Glutamatergic neuron (in vitro differentiated cells): Measurements from ENCODE around the gene DDX25. TPM values are rescaled to one million over a fixed set of nuclear protein-coding genes. Genes with fewer than 3 reads are reported as not detected.

ENCODE experiments used
- DNase-seq: peaks from one replicate; pipeline ENCODE4 v3.0.0; 2022
- H3K27ac Mint-ChIP-seq: one replicate; pipeline ENCODE4 v1.8.0; 2020; ENCODE audit warnings: mild to moderate bottlenecking, mixed read lengths, inconsistent platforms; ENCODE audit not compliant: unreplicated experiment
- H3K27me3 Mint-ChIP-seq: one replicate; pipeline ENCODE4 v1.8.0; 2020; ENCODE audit warnings: mild to moderate bottlenecking, moderate library complexity, mixed read lengths, inconsistent platforms; ENCODE audit not compliant: unreplicated experiment
- H3K36me3 Mint-ChIP-seq: one replicate; pipeline ENCODE4 v1.8.0; 2020; ENCODE audit warnings: mild to moderate bottlenecking, mixed read lengths, inconsistent platforms; ENCODE audit not compliant: unreplicated experiment
- H3K4me1 Mint-ChIP-seq: one replicate; pipeline ENCODE4 v1.8.0; 2020; ENCODE audit warnings: mild to moderate bottlenecking, low read depth, mixed read lengths, inconsistent platforms; ENCODE audit not compliant: unreplicated experiment
- H3K4me3 Mint-ChIP-seq: one replicate; pipeline ENCODE4 v1.8.0; 2020; ENCODE audit warnings: mild to moderate bottlenecking, mixed read lengths, inconsistent platforms; ENCODE audit not compliant: unreplicated experiment
- H3K9me3 Mint-ChIP-seq: one replicate; pipeline ENCODE4 v1.8.0; 2020; ENCODE audit warnings: mild to moderate bottlenecking, moderate library complexity, mixed read lengths, inconsistent platforms; ENCODE audit not compliant: unreplicated experiment
- total RNA-seq: library from RNA; stranded (reverse); fragmentation: NEBNext Ultra II Directional; extraction: Animal tissue kit (Norgen Biotek cat#: 25700); gene quantifications from one replicate; pipeline ENCODE4 v1.2.1, GENCODE V29; 2021; ENCODE audit not compliant: unreplicated experiment
- TF ChIP-seq, protein P1 (sequence below): fragments of 200-600 bp; sonication (generic); IDR thresholded peaks from one replicate; pipeline ENCODE4 v1.5.0; 2021; ENCODE audit not compliant: partially characterized antibody, unreplicated experiment

Gene DDX25
- total RNA-seq, 1 donor from 2014 or later: 11.3 TPM

DNA sequence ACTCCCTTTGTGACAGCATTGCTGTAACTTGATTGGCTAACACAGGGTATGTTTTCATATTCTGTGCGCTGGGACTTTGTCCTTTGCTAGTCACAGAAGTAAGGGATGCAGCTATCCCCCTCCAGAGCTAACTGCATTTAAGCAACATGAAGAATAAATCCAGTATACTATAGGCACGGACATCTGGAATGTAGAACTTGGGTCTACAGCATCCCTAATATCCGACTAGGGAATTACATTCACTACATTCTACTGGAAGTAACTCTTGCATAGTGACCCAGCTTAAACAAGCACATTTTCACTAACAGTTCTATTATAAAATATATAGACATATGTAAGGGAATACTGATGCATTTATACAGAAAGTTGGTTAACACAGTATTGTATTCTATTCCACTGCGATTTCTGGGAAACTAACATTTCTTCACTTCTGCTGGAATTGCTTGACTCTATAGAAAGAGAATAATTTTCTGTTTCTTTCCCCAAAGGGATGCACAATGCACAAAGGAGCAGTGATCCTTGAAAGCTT is 54.6 kb downstream of the DDX25 start:
- peaks cover 4% of the 10 kb centered on the region for H3K9me3 Mint-ChIP-seq
- TF ChIP-seq, protein P1, sequence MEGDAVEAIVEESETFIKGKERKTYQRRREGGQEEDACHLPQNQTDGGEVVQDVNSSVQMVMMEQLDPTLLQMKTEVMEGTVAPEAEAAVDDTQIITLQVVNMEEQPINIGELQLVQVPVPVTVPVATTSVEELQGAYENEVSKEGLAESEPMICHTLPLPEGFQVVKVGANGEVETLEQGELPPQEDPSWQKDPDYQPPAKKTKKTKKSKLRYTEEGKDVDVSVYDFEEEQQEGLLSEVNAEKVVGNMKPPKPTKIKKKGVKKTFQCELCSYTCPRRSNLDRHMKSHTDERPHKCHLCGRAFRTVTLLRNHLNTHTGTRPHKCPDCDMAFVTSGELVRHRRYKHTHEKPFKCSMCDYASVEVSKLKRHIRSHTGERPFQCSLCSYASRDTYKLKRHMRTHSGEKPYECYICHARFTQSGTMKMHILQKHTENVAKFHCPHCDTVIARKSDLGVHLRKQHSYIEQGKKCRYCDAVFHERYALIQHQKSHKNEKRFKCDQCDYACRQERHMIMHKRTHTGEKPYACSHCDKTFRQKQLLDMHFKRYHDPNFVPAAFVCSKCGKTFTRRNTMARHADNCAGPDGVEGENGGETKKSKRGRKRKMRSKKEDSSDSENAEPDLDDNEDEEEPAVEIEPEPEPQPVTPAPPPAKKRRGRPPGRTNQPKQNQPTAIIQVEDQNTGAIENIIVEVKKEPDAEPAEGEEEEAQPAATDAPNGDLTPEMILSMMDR: no peak
- H3K4me1 Mint-ChIP-seq: peaks cover 1% of the 10 kb centered on the region
- H3K4me3 Mint-ChIP-seq: no peak overlapping the region
- peaks cover 20% of the 10 kb centered on the region for H3K36me3 Mint-ChIP-seq
- H3K27me3 Mint-ChIP-seq: peaks cover 2% of the 10 kb centered on the region
- no peak overlapping the region for H3K27ac Mint-ChIP-seq
- DNase-seq: no peak

DNA sequence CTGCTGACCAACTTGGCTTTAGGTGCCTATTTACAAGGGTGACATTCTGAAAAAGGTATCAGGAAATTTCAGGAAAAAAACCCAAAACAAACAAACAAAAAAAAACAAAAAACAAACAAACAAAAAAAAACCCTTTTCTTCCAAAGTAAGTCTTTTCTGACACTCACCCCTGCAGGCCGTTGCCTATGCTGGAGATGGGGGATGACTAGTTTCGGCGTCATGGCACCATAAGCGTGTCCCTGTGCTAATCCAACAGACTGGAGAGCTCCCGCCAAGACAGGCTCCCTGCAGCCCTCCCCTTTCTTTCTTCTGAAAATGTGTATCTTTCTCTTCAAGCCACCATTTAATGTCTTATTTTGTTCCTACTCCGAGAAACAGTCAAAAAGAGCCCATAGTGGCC is 55.2 kb downstream of the DDX25 start:
- no peak overlapping the region for H3K27ac Mint-ChIP-seq
- peaks cover under 1% of the 10 kb centered on the region for H3K9me3 Mint-ChIP-seq
- no peak overlapping the region for H3K4me3 Mint-ChIP-seq
- H3K27me3 Mint-ChIP-seq: peaks cover 2% of the 10 kb centered on the region
- peaks cover 1% of the 10 kb centered on the region for H3K4me1 Mint-ChIP-seq
- TF ChIP-seq, protein P1: no peak
- H3K36me3 Mint-ChIP-seq: peaks cover 20% of the 10 kb centered on the region
- no peak for DNase-seq

DNA sequence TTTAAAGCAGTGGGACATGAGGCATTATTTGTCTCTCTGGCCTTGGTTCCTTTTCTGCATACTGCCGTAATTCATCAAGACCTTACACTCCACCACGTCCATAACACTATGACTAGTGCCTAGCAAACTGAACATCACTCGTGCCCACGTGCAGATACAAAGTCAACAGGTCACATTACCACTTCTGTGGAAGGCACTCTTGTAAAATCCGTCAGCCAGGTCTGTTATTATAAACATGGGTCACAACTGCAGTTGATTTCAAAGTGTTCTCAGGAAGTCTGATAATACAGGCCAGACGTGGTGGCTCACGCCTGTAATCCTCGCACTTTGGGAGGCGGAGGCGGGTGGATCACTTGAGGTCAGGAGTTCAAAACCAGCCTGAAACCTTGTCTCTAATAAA is 55.6 kb downstream of the DDX25 start:
- Mint-ChIP-seq H3K4me1 (peaks cover 1% of the 10 kb centered on the region), H3K27ac (no peak overlapping the region), H3K36me3 (peaks cover 20% of the 10 kb centered on the region), H3K27me3 (peaks cover 2% of the 10 kb centered on the region), H3K9me3 (no peaks in the 10 kb centered on the region), H3K4me3 (no peak overlapping the region)
- TF ChIP-seq, protein P1: no peak
- no peak for DNase-seq

DNA sequence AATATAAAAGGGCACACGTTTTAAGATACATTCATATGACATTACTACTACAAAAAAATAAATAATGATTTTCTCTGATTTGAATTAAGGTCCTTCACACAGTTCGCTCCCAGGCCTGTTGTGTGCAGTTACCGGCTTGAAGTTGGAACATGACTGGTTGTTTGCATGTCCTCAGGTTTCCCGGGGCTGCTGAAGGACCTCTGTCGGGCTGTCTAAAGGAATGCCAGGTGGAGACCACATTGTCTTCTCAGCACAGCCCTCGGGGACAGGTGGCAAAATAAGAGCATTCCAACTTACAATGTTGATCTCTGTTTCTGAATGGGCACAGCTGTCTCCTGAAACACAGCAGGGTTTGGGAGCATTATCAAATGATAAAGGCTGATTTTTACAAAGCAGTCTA is 56.5 kb downstream of the DDX25 start:
- TF ChIP-seq, protein P1: no peak
- H3K4me3 Mint-ChIP-seq: no peak overlapping the region
- peaks cover 2% of the 10 kb centered on the region for H3K27me3 Mint-ChIP-seq
- no peaks in the 10 kb centered on the region for H3K9me3 Mint-ChIP-seq
- no peak overlapping the region for H3K27ac Mint-ChIP-seq
- peaks cover 20% of the 10 kb centered on the region for H3K36me3 Mint-ChIP-seq
- DNase-seq: no peak
- H3K4me1 Mint-ChIP-seq: peaks cover 1% of the 10 kb centered on the region

DNA sequence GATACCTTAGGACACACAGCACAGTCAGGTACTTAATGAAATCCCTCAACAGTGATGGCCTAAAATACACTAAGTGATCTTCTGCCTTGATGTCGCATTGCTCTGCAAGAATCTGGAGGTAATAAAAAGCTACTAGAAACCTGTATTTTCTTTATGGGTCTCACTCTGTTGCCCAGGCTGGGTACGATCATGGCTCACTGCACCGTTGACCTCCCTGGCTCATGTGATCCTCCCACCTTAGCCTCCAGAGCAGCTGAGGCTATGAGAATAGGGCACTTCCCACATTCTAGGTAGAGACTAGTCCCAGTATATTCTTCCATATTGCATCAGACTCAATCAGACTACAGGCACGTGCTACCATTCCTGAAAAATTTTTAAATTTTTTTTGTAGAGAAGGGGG is 63.2 kb downstream of the DDX25 start:
- no peaks in the 10 kb centered on the region for H3K9me3 Mint-ChIP-seq
- H3K36me3 Mint-ChIP-seq: peaks cover 12% of the 10 kb centered on the region
- TF ChIP-seq, protein P1: no peak
- H3K27me3 Mint-ChIP-seq: no peaks in the 10 kb centered on the region
- H3K27ac Mint-ChIP-seq: no peak overlapping the region
- no peak overlapping the region for H3K4me3 Mint-ChIP-seq
- H3K4me1 Mint-ChIP-seq: peaks cover 3% of the 10 kb centered on the region
- no peak for DNase-seq
